Measurements from ENCODE around the gene MYBBP1A. TPM values are rescaled to one million over a fixed set of nuclear protein-coding genes. Genes with fewer than 3 reads are reported as not detected.
A peak's percentile ranks its signal among the peaks of the same experiment; 100 is the strongest.

The MYBBP1A gene
- total and polyA plus RNA-seq, 2 of the 8 experiments (the other 6 are each of a cell fraction or from before 2014, with no cell fraction given) = 46.8 to 151 TPM

- 82% methylated on average over 7 of the region's 14 CpGs; no CpG with 5 or more reads in 1 of the 2 experiments for WGBS, 2 experiments (ENCODE audit: extremely low coverage in 1 of 2, insufficient coverage in 1 of 2, insufficient read length in 1 of 2, insufficient replicate concordance in 2 of 2, low coverage in 1 of 2, low lambda C conversion rate in 2 of 2, missing lambda C conversion rate in 1 of 2)
- Histone ChIP-seq H2BK15ac (ENCODE audit: low read length) (peak overlapping the region; percentile 81; the same call in 1 of the 2 replicates), H4K8ac (ENCODE audit: extremely low read depth, insufficient read depth, low read length) (no peak overlapping the region), H3K79me2 (ENCODE audit: control insufficient read depth in 1 of 2, insufficient read depth in 2 of 2, low read length in 2 of 2) (no peaks in the 10 kb centered on the region), H3K9ac (replicated peaks in 1 of 4; ENCODE audit: extremely low read depth in 1 of 4, low read depth in 3 of 4, low read length in 3 of 4) (no peak overlapping the region), H3K36me3 (ENCODE audit: control insufficient read depth in 2 of 4, insufficient read depth in 4 of 4, low read length in 3 of 4) (no peaks in the 10 kb centered on the region), H2BK12ac (ENCODE audit: low read depth, low read length) (no peak overlapping the region), H3K79me1 (ENCODE audit: low read depth, low read length) (no peaks in the 10 kb centered on the region), H3K4me2 (ENCODE audit: insufficient read depth in 1 of 2, low read depth in 2 of 2, low read length in 2 of 2) (no peak overlapping the region), H3K23ac (ENCODE audit: insufficient read length) (no peak overlapping the region), H3K56ac (replicated peaks; ENCODE audit: insufficient read length, low read depth, low read length) (no peak overlapping the region), H3K23me2 (ENCODE audit: low read depth, low read length) (no peaks in the 10 kb centered on the region), H2AK5ac (ENCODE audit: low read depth, low read length) (no peak overlapping the region), H3K14ac (ENCODE audit: insufficient read length) (no peak overlapping the region), H2AFZ (ENCODE audit: low read length) (no peak overlapping the region), H2BK5ac (ENCODE audit: low read depth, low read length) (peak overlapping the region; percentile 49; the same call in 1 of the 2 replicates), H3K9me3 (ENCODE audit: insufficient read depth in 2 of 2, low read depth in 1 of 2, low read length in 1 of 2) (no peaks in the 10 kb centered on the region), H3K4ac (replicated peaks; ENCODE audit: insufficient read length, low read depth, low read length) (no peak overlapping the region), H3K4me1 (replicated peaks in 1 of 4; ENCODE audit: control insufficient read depth in 3 of 4, insufficient read depth in 4 of 4, low read length in 3 of 4) (peaks cover 0 to 6% (median 4%) of the 10 kb centered on the region in 4 experiments; a peak in 5 of 7 replicates), H3K18ac (ENCODE audit: extremely low read depth, low read length) (no peak overlapping the region; the same call in 1 of the 2 replicates), H3K27ac (ENCODE audit: low read depth, low read length) (no peak overlapping the region), H2BK20ac (ENCODE audit: low read length) (no peak overlapping the region), H3K27me3 (replicated peaks in 1 of 4; ENCODE audit: control insufficient read depth in 3 of 4, extremely low read depth in 1 of 4, insufficient read depth in 3 of 4, low read length in 3 of 4) (peaks cover 0 to 6% (median 2%) of the 10 kb centered on the region in 4 experiments; a peak in 4 of 7 replicates), H2BK120ac (replicated peaks; ENCODE audit: low read depth, low read length) (no peak overlapping the region), H4K5ac (ENCODE audit: insufficient read length, low read depth, low read length) (no peak overlapping the region), H3K4me3 (ENCODE audit: extremely low read depth in 1 of 4, insufficient read depth in 2 of 4, low read depth in 3 of 4, low read length in 4 of 4) (no peak overlapping the region), H4K91ac (replicated peaks; ENCODE audit: insufficient read length, low read length) (peak overlapping the region; percentile 5), H4K20me1 (replicated peaks in 1 of 2; ENCODE audit: control insufficient read depth in 1 of 2, insufficient read depth in 2 of 2, low read length in 2 of 2) (no peaks in the 10 kb centered on the region)
- TF ChIP-seq CTCF (IDR thresholded peaks at IDR 0.05; ENCODE audit: control extremely low read depth in 1 of 3, insufficient read depth in 1 of 3, low read depth in 1 of 3, low read length in 3 of 3) = no peak
- no peak for TF ChIP-seq ATF3 (IDR thresholded peaks at IDR 0.05; ENCODE audit: insufficient read depth, low read depth, low read length)
- no peak for TF ChIP-seq EZH2 (IDR thresholded peaks at IDR 0.05; ENCODE audit: low read depth, low read length, severe bottlenecking)
- no peak for TF ChIP-seq POLR2A (IDR thresholded peaks at IDR 0.05; ENCODE audit: control extremely low read depth in 1 of 2, low read depth in 2 of 2, low read length in 2 of 2)
- POLR2A ChIA-PET (ENCODE audit: partially characterized antibody) = interaction anchor here (37.1 kb wide), 1 partner anchor 27 kb away, joined by 546 read pairs; the partner anchor contains the start of genes GGT6 and MYBBP1A
- no peak for DNase-seq (ENCODE audit: low read depth in 1 of 2, low spot score in 2 of 2)
- no peak for FAIRE-seq
- CTCF ChIA-PET (ENCODE audit: partially characterized antibody) = interaction anchor here (0.5 to 1.6 kb wide), 6 partner anchors 9 to 319 kb away, joined by 3 to 5 read pairs (median 3); no protein-coding TSS in a partner anchor
Measured at GRCh38 chr17:4519361-4519788, 35.8 kb downstream of the MYBBP1A start.
